GM12873 (cell line): Measurements from ENCODE around the gene DSC2.

Experiments used
- CTCF ChIP-seq: IDR thresholded peaks from 2 replicates; pipeline ENCODE4 v1.5.1; 2012; ENCODE audit warnings: low read depth, mild to moderate bottlenecking, moderate library complexity, low read length, control low read depth; ENCODE audit not compliant: insufficient read depth; ENCODE audit errors: missing control alignments

DSC2 gene

GRCh38 chr18:31129398-31130115 lies 27.3 kb upstream of the DSC2 start:
- TF ChIP-seq CTCF = no peak

- TF ChIP-seq CTCF = no peak
Measured at GRCh38 chr18:31125878-31126277, 23.7 kb upstream of the DSC2 start.

- TF ChIP-seq CTCF = no peak
Measured at GRCh38 chr18:31120594-31120993, 18.4 kb upstream of the DSC2 start.

- no peak for TF ChIP-seq CTCF
Measured at GRCh38 chr18:31116853-31117595, 14.8 kb upstream of the DSC2 start.

- no peak for TF ChIP-seq CTCF
Measured at GRCh38 chr18:31112804-31113203, 10.6 kb upstream of the DSC2 start.

- TF ChIP-seq CTCF = no peak
Measured at GRCh38 chr18:31105733-31106132, 3.5 kb upstream of the DSC2 start.

- TF ChIP-seq CTCF = no peak
Measured at GRCh38 chr18:31104444-31104843, 2.2 kb upstream of the DSC2 start.
